Neural cell (in vitro differentiated cells): ENCODE results near the gene DNER. TPM values are rescaled to one million over a fixed set of nuclear protein-coding genes. Genes with fewer than 3 reads are reported as not detected.

Experiments
- H2AFZ ChIP-seq: fragments of 200-600, 300-800 bp; sonication (generic), shearing (Covaris generic); 2 replicates; pipeline ENCODE4 v1.6.0; 2014; ENCODE audit warnings: low read depth, mild to moderate bottlenecking, antibody characterized with exemption, low read length, moderate library complexity
- H3F3A ChIP-seq: fragments of 200-600 bp; shearing (Covaris generic); 2 replicates; pipeline ENCODE4 v1.6.1; 2016; ENCODE audit warnings: mild to moderate bottlenecking, moderate library complexity, mixed read lengths, antibody characterized with exemption, low read length; ENCODE audit not compliant: insufficient read depth, poor library complexity, severe bottlenecking
- H3K27ac ChIP-seq: fragments of 200-600, 300-800 bp; sonication (generic), shearing (Covaris generic); 2 replicates; pipeline ENCODE4 v1.5.1; 2014; ENCODE audit warnings: mild to moderate bottlenecking, low read length, moderate library complexity
- H3K27me3 ChIP-seq: fragments of 300-800, 200-600 bp; sonication (generic), shearing (Covaris generic); 2 replicates; pipeline ENCODE4 v1.6.0; 2014; ENCODE audit warnings: mild to moderate bottlenecking, low read depth, low read length, moderate library complexity; ENCODE audit not compliant: insufficient read depth
- H3K36me3 ChIP-seq: fragments of 300-800, 200-600 bp; sonication (generic), shearing (Covaris generic); 2 replicates; pipeline ENCODE4 v1.5.1; 2014; ENCODE audit warnings: mild to moderate bottlenecking, antibody characterized with exemption, low read length, moderate library complexity; ENCODE audit not compliant: insufficient read depth
- H3K4me2 ChIP-seq: fragments of 300-800, 200-600 bp; sonication (generic), shearing (Covaris generic); 2 replicates; pipeline ENCODE4 v1.6.0; 2014; ENCODE audit warnings: mild to moderate bottlenecking, low read length
- H3K4me3 ChIP-seq: fragments of 300-800, 200-600 bp; sonication (generic), shearing (Covaris generic); 2 replicates; pipeline ENCODE4 v1.5.1; 2014; ENCODE audit warnings: mild to moderate bottlenecking, low read length, moderate library complexity
- H3K79me2 ChIP-seq: fragments of 200-600 bp; shearing (Covaris generic); replicated peaks from 2 replicates; pipeline ENCODE4 v1.6.0; 2014; ENCODE audit warnings: mild to moderate bottlenecking, low read length, moderate library complexity; ENCODE audit not compliant: insufficient read depth
- H3K9ac ChIP-seq: fragments of 300-800, 200-600 bp; sonication (generic), shearing (Covaris generic); 2 replicates; pipeline ENCODE4 v1.6.1; 2016; ENCODE audit warnings: mild to moderate bottlenecking, low read length, mixed read lengths
- H3K9me2 ChIP-seq: fragments of 200-600 bp; shearing (Covaris generic); 2 replicates; pipeline ENCODE4 v1.6.1; 2016; ENCODE audit warnings: mild to moderate bottlenecking, low read length, mixed read lengths; ENCODE audit not compliant: insufficient read depth
- H3K9me3 ChIP-seq: fragments of 200-600, 300-800 bp; sonication (generic), shearing (Covaris generic); 2 replicates; pipeline ENCODE4 v1.6.1; 2016; ENCODE audit warnings: mild to moderate bottlenecking, mixed run types, low read length, moderate library complexity, mixed read lengths
- H4K20me1 ChIP-seq: fragments of 200-600 bp; shearing (Covaris generic); 2 replicates; pipeline ENCODE4 v1.6.1; 2016; ENCODE audit warnings: mild to moderate bottlenecking, mixed run types; ENCODE audit not compliant: insufficient read depth
- CTCF ChIP-seq: fragments of 450-650 bp; IDR thresholded peaks from 2 replicates; pipeline ENCODE4 v1.5.1; 2014; ENCODE audit warnings: antibody characterized with exemption, mild to moderate bottlenecking, moderate library complexity; ENCODE audit not compliant: poor library complexity, severe bottlenecking
- EP300 ChIP-seq: fragments of 450-650 bp; conservative IDR thresholded peaks from 2 replicates; pipeline ENCODE4 v1.6.1; 2014; ENCODE audit warnings: antibody characterized with exemption, mild to moderate bottlenecking, moderate library complexity; ENCODE audit not compliant: poor library complexity, severe bottlenecking
- EZH2 ChIP-seq: fragments of 200-600, 300-800 bp; shearing (Covaris generic), sonication (generic); IDR thresholded peaks from 2 replicates; pipeline ENCODE4 v1.6.1; 2014; ENCODE audit warnings: antibody characterized with exemption, low read length, borderline replicate concordance, mild to moderate bottlenecking; ENCODE audit not compliant: insufficient read depth, poor library complexity, severe bottlenecking
- MXI1 ChIP-seq: fragments of 450-650 bp; conservative IDR thresholded peaks from 2 replicates; pipeline ENCODE4 v1.6.1; 2014; ENCODE audit warnings: antibody characterized with exemption, mild to moderate bottlenecking; ENCODE audit not compliant: poor library complexity, severe bottlenecking
- POLR2AphosphoS5 ChIP-seq: IDR thresholded peaks from 2 replicates; pipeline ENCODE4 v1.6.1; 2012
- RAD21 ChIP-seq: fragments of 450-650 bp; conservative IDR thresholded peaks from 2 replicates; pipeline ENCODE4 v1.6.1; 2014; ENCODE audit warnings: antibody characterized with exemption, mild to moderate bottlenecking, moderate library complexity
- REST ChIP-seq: IDR thresholded peaks from 2 replicates; pipeline ENCODE4 v1.6.1; 2012; ENCODE audit warnings: borderline replicate concordance
- SMC3 ChIP-seq: fragments of 450-650 bp; conservative IDR thresholded peaks from 2 replicates; pipeline ENCODE4 v1.6.1; 2014; ENCODE audit warnings: antibody characterized with exemption, mild to moderate bottlenecking, moderate library complexity; ENCODE audit not compliant: poor library complexity
- TAF1 ChIP-seq: IDR thresholded peaks from 2 replicates; pipeline ENCODE4 v1.6.1; 2012; ENCODE audit warnings: low read depth
- polyA plus RNA-seq: library from polyadenylated mRNA; depleted of rRNA; stranded (reverse); fragments of >200 nt; gene quantifications from 2 replicates; pipeline ENCODE4 v1.2.3, GENCODE V29; 2014

The DNER gene
- polyA plus RNA-seq, 1 donor from 2014 or later, result 310 TPM

GRCh38 chr2:229586746-229587705, 127.3 kb downstream of the DNER start:
- Histone ChIP-seq H3K4me3 (no peak overlapping the region), H3K36me3 (no peaks in the 10 kb centered on the region), H4K20me1 (no peaks in the 10 kb centered on the region), H3K9me3 (no peaks in the 10 kb centered on the region), H3K79me2 (peaks cover 6% of the 10 kb centered on the region), H3K9me2 (no peaks in the 10 kb centered on the region), H3K27me3 (no peaks in the 10 kb centered on the region), H3K4me2 (no peak overlapping the region), H2AFZ (no peak overlapping the region), H3K9ac (no peak overlapping the region), H3K27ac (no peak overlapping the region), H3F3A (no peaks in the 10 kb centered on the region)
- TF ChIP-seq MXI1 (no peak), CTCF (peak; percentile 85), RAD21 (peak; percentile 87), SMC3 (peak; percentile 90)

GRCh38 chr2:229586012-229586411, 128.3 kb downstream of the DNER start:
- H2AFZ ChIP-seq, result no peak overlapping the region
- H3K4me3 ChIP-seq, result no peak overlapping the region
- no peaks in the 10 kb centered on the region for H3K9me2 ChIP-seq
- H3K9ac ChIP-seq, result no peak overlapping the region
- TF ChIP-seq EZH2 (no peak), RAD21 (no peak), MXI1 (no peak), CTCF (no peak), POLR2AphosphoS5 (no peak), REST (no peak), EP300 (no peak), TAF1 (no peak), SMC3 (no peak)
- no peak overlapping the region for H3K27ac ChIP-seq
- no peaks in the 10 kb centered on the region for H3K27me3 ChIP-seq
- no peaks in the 10 kb centered on the region for H3K36me3 ChIP-seq
- H4K20me1 ChIP-seq, result no peaks in the 10 kb centered on the region
- no peaks in the 10 kb centered on the region for H3K9me3 ChIP-seq
- H3F3A ChIP-seq, result no peaks in the 10 kb centered on the region
- peaks cover 6% of the 10 kb centered on the region for H3K79me2 ChIP-seq
- H3K4me2 ChIP-seq, result no peak overlapping the region
